ENCODE data around the gene GRM8.

The GRM8 gene

DNA sequence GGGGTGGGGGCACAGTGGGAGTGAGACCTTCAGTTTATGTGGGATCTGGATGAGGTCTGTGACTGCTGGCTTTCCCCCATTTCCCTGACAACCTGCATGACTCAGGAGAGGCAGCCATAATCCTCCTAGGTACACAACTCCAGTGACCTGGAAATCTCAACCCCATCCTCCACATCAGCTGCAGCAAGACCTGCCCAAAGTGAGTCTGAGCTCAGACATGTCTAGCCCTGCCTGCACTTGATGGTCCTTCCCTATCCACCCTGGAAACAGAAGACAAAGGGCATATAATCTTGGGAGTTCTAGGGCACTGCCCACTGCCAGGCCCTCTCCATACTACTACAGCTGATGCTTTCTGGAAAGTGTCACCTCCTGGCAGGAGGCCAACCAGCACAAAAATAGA, 75.6 kb downstream of the GRM8 start:
- Histone ChIP-seq H3K79me2 (ENCODE audit: control insufficient read depth, low read length) (no peaks in the 10 kb centered on the region), H3K4me2 (ENCODE audit: low read length) (no peak overlapping the region), H3K4me3 (ENCODE audit: low read length) (no peak overlapping the region), H4K20me1 (ENCODE audit: control insufficient read depth, insufficient read depth, low read depth, low read length) (no peaks in the 10 kb centered on the region), H3K4me1 (ENCODE audit: control insufficient read depth, low read length) (no peaks in the 10 kb centered on the region), H3F3A (ENCODE audit: control insufficient read depth, insufficient read depth) (no peaks in the 10 kb centered on the region), H3K36me3 (ENCODE audit: control insufficient read depth, low read length) (no peaks in the 10 kb centered on the region), H3K27me3 (ENCODE audit: control insufficient read depth, low read length) (no peaks in the 10 kb centered on the region), H3K9me2 (replicated peaks; ENCODE audit: control insufficient read depth, low read length) (no peaks in the 10 kb centered on the region), H3K9me3 (ENCODE audit: control insufficient read depth, insufficient read depth, low read length) (no peaks in the 10 kb centered on the region), H3K27ac (ENCODE audit: low read depth, low read length) (no peak overlapping the region)
- no peak for TF ChIP-seq EZH2phosphoT487 (IDR thresholded peaks at IDR 0.05; ENCODE audit: borderline replicate concordance, low read length)
- TF ChIP-seq, protein P1, sequence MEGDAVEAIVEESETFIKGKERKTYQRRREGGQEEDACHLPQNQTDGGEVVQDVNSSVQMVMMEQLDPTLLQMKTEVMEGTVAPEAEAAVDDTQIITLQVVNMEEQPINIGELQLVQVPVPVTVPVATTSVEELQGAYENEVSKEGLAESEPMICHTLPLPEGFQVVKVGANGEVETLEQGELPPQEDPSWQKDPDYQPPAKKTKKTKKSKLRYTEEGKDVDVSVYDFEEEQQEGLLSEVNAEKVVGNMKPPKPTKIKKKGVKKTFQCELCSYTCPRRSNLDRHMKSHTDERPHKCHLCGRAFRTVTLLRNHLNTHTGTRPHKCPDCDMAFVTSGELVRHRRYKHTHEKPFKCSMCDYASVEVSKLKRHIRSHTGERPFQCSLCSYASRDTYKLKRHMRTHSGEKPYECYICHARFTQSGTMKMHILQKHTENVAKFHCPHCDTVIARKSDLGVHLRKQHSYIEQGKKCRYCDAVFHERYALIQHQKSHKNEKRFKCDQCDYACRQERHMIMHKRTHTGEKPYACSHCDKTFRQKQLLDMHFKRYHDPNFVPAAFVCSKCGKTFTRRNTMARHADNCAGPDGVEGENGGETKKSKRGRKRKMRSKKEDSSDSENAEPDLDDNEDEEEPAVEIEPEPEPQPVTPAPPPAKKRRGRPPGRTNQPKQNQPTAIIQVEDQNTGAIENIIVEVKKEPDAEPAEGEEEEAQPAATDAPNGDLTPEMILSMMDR (IDR thresholded peaks at IDR 0.05; ENCODE audit: low read depth, low read length, poor library complexity, severe bottlenecking): no peak

DNA sequence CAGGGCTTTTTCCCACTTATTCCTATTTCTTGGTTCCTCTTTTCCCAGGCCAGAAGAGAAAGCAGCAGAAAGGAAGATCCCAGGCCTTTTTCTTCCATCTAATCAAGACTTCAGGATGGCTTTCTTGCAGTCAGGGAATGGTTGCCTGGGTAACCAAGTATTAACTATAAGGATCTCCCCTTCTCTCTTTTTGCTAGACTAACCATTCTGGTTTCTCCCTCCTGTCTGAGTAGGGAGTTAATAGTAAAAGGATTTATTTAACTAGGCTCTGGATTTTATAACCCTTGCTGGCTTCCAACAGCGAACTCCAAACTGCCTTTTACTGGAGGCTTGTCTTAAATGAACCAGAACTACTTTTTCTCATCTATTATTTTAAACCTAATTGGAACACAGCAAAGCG, 90.4 kb downstream of the GRM8 start:
- Histone ChIP-seq H3K9me2 (replicated peaks; ENCODE audit: control insufficient read depth, low read length) (no peaks in the 10 kb centered on the region), H3K79me2 (ENCODE audit: control insufficient read depth, low read length) (no peaks in the 10 kb centered on the region), H3K4me2 (ENCODE audit: low read length) (no peak overlapping the region), H3K9me3 (ENCODE audit: control insufficient read depth, insufficient read depth, low read length) (no peaks in the 10 kb centered on the region), H3K27me3 (ENCODE audit: control insufficient read depth, low read length) (no peaks in the 10 kb centered on the region), H3F3A (ENCODE audit: control insufficient read depth, insufficient read depth) (no peaks in the 10 kb centered on the region), H4K20me1 (ENCODE audit: control insufficient read depth, insufficient read depth, low read depth, low read length) (no peaks in the 10 kb centered on the region), H3K4me3 (ENCODE audit: low read length) (no peak overlapping the region), H3K4me1 (ENCODE audit: control insufficient read depth, low read length) (no peaks in the 10 kb centered on the region), H3K36me3 (ENCODE audit: control insufficient read depth, low read length) (no peaks in the 10 kb centered on the region), H3K27ac (ENCODE audit: low read depth, low read length) (no peak overlapping the region)
- TF ChIP-seq EZH2phosphoT487 (IDR thresholded peaks at IDR 0.05; ENCODE audit: borderline replicate concordance, low read length): no peak
- TF ChIP-seq, protein P1 (IDR thresholded peaks at IDR 0.05; ENCODE audit: low read depth, low read length, poor library complexity, severe bottlenecking): no peak

DNA sequence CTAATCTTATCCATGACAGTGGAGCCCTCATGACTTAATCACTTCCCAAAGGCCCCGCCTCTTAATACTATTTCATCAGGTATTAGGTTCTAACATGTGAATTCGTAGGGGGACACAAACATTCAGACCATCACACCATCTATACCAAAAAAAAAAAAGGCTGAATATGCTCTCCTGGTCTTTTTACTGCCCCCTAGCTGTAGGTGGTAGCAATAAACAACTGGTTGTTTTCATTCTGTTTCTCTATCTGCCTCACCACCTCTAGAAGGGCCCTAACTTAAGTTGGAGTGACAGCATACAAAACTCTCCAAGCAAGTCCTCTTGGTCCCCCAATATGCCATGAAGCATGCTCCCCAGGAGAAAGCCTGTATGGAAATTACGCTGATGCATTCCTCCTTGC, 94.1 kb downstream of the GRM8 start:
- TF ChIP-seq EZH2phosphoT487 (IDR thresholded peaks at IDR 0.05; ENCODE audit: borderline replicate concordance, low read length): no peak
- TF ChIP-seq, protein P1 (IDR thresholded peaks at IDR 0.05; ENCODE audit: low read depth, low read length, poor library complexity, severe bottlenecking): peak; percentile 87

DNA sequence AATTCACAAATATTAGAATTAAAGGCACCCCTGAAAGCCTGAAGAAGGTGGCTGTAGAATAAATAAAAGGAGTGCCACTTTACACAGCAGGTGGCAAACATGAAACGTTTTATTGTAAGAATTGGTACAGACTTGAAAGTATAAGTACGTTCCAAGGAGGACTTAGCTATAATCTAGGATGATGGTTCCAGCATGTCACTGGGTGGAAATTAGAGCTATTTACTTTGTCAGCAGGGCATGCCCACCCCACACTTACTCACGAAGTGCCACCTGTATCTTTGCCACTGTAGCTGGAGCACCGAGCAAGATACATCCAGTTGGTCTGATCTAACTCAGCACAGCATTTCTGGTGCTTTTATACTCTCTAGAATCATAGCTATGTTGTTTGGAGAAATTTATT, 97.8 kb downstream of the GRM8 start:
- no peak overlapping the region for H3K4me2 ChIP-seq (ENCODE audit: low read length)
- H3K36me3 ChIP-seq (ENCODE audit: control insufficient read depth, low read length): no peaks in the 10 kb centered on the region
- TF ChIP-seq EZH2phosphoT487 (IDR thresholded peaks at IDR 0.05; ENCODE audit: borderline replicate concordance, low read length): no peak
- TF ChIP-seq, protein P1 (IDR thresholded peaks at IDR 0.05; ENCODE audit: low read depth, low read length, poor library complexity, severe bottlenecking): no peak
- no peaks in the 10 kb centered on the region for H4K20me1 ChIP-seq (ENCODE audit: control insufficient read depth, insufficient read depth, low read depth, low read length)
- no peaks in the 10 kb centered on the region; the same call in 1 of the 2 replicates for H3K9me2 ChIP-seq (replicated peaks; ENCODE audit: control insufficient read depth, low read length)
- H3K79me2 ChIP-seq (ENCODE audit: control insufficient read depth, low read length): no peaks in the 10 kb centered on the region
- H3K4me3 ChIP-seq (ENCODE audit: low read length): no peak overlapping the region
- no peaks in the 10 kb centered on the region for H3K27me3 ChIP-seq (ENCODE audit: control insufficient read depth, low read length)
- H3K9me3 ChIP-seq (ENCODE audit: control insufficient read depth, insufficient read depth, low read length): no peaks in the 10 kb centered on the region
- H3K4me1 ChIP-seq (ENCODE audit: control insufficient read depth, low read length): no peaks in the 10 kb centered on the region
- no peaks in the 10 kb centered on the region for H3F3A ChIP-seq (ENCODE audit: control insufficient read depth, insufficient read depth)
- H3K27ac ChIP-seq (ENCODE audit: low read depth, low read length): no peak overlapping the region

More for the DNA sequence above, 94.1 kb downstream of the GRM8 start:
- Histone ChIP-seq H4K20me1 (ENCODE audit: control insufficient read depth, insufficient read depth, low read depth, low read length) (no peaks in the 10 kb centered on the region), H3K4me1 (ENCODE audit: control insufficient read depth, low read length) (no peaks in the 10 kb centered on the region), H3K27ac (ENCODE audit: low read depth, low read length) (no peak overlapping the region), H3K79me2 (ENCODE audit: control insufficient read depth, low read length) (no peaks in the 10 kb centered on the region), H3K27me3 (ENCODE audit: control insufficient read depth, low read length) (no peaks in the 10 kb centered on the region), H3K4me2 (ENCODE audit: low read length) (no peak overlapping the region), H3K9me3 (ENCODE audit: control insufficient read depth, insufficient read depth, low read length) (no peaks in the 10 kb centered on the region), H3K9me2 (replicated peaks; ENCODE audit: control insufficient read depth, low read length) (no peaks in the 10 kb centered on the region), H3K36me3 (ENCODE audit: control insufficient read depth, low read length) (no peaks in the 10 kb centered on the region), H3F3A (ENCODE audit: control insufficient read depth, insufficient read depth) (no peaks in the 10 kb centered on the region), H3K4me3 (ENCODE audit: low read length) (no peak overlapping the region)
